Karpas-422 (cell line): ENCODE data around the gene ITLN1. TPM values are rescaled to one million over a fixed set of nuclear protein-coding genes. Genes with fewer than 3 reads are reported as not detected.

Experiments used
- DNase-seq: peaks from one replicate; pipeline ENCODE4 v3.0.0-alpha.2; 2015
- H2AFZ ChIP-seq: fragments of 200-600 bp; sonication (generic); 2 replicates; pipeline ENCODE4 v1.6.1; 2014; ENCODE audit warnings: antibody characterized with exemption, low read length, mixed read lengths
- H3K27ac ChIP-seq: fragments of 200-600 bp; sonication (generic); 2 replicates; pipeline ENCODE4 v1.5.1; 2014; ENCODE audit warnings: mild to moderate bottlenecking, low read length, moderate library complexity
- H3K27me3 ChIP-seq: fragments of 200-600 bp; sonication (generic); 2 replicates; pipeline ENCODE4 v1.6.1; 2014; ENCODE audit warnings: low read length, mixed read lengths
- H3K36me3 ChIP-seq: fragments of 200-600 bp; sonication (generic); 2 replicates; pipeline ENCODE4 v1.6.1; 2014; ENCODE audit warnings: low read length, mixed read lengths; ENCODE audit not compliant: insufficient read depth
- H3K4me1 ChIP-seq: fragments of 200-600 bp; sonication (generic); 2 replicates; pipeline ENCODE4 v1.6.1; 2014; ENCODE audit warnings: mild to moderate bottlenecking, low read length, mixed read lengths
- H3K4me2 ChIP-seq: fragments of 200-600 bp; sonication (generic); 2 replicates; pipeline ENCODE4 v1.6.1; 2014; ENCODE audit warnings: low read length, low read depth, mild to moderate bottlenecking; ENCODE audit not compliant: poor library complexity, severe bottlenecking
- H3K4me3 ChIP-seq: fragments of 200-600 bp; sonication (generic); 2 replicates; pipeline ENCODE4 v1.5.1; 2014; ENCODE audit warnings: mild to moderate bottlenecking, antibody characterized with exemption, low read length, mixed read lengths
- H3K79me2 ChIP-seq: fragments of 200-600 bp; sonication (generic); 2 replicates; pipeline ENCODE4 v1.6.1; 2014; ENCODE audit warnings: mild to moderate bottlenecking, low read length, mixed read lengths
- H3K9ac ChIP-seq: fragments of 200-600 bp; sonication (generic); 2 replicates; pipeline ENCODE4 v1.6.0; 2014; ENCODE audit warnings: low read length
- H3K9me2 ChIP-seq: fragments of 200-600 bp; sonication (generic), shearing (Covaris generic); replicated peaks from 2 replicates; pipeline ENCODE4 v1.6.0; 2014; ENCODE audit warnings: mild to moderate bottlenecking, low read length, moderate library complexity; ENCODE audit not compliant: insufficient read depth
- H3K9me3 ChIP-seq: fragments of 300-700, 200-600 bp; sonication (generic); 2 replicates; pipeline ENCODE4 v1.6.1; 2014; ENCODE audit warnings: low read length, mixed read lengths
- H4K20me1 ChIP-seq: fragments of 200-600 bp; sonication (generic); 2 replicates; pipeline ENCODE4 v1.6.1; 2014; ENCODE audit warnings: mild to moderate bottlenecking, antibody characterized with exemption, low read length, low read depth; ENCODE audit not compliant: insufficient read depth
- total RNA-seq: library from RNA; depleted of rRNA; stranded (reverse); fragments of >200 nt; shearing (Covaris generic); gene quantifications from 2 replicates; pipeline ENCODE4 v1.2.3, GENCODE V29; 2014; ENCODE audit warnings: low replicate concordance

The ITLN1 gene
- total RNA-seq, 1 experiment from 2014 or later = not detected

- Histone ChIP-seq H3K79me2 (no peaks in the 10 kb centered on the region), H3K4me2 (no peak overlapping the region), H3K36me3 (no peaks in the 10 kb centered on the region), H4K20me1 (no peaks in the 10 kb centered on the region), H3K4me3 (no peak overlapping the region), H2AFZ (no peak overlapping the region), H3K9me3 (no peaks in the 10 kb centered on the region), H3K27ac (no peak overlapping the region), H3K9ac (no peak overlapping the region), H3K9me2 (no peaks in the 10 kb centered on the region), H3K27me3 (no peaks in the 10 kb centered on the region), H3K4me1 (no peaks in the 10 kb centered on the region)
- DNase-seq = no peak
These were observed 26.5 kb downstream of the ITLN1 start for GRCh38 chr1:160858507-160858906.

- Histone ChIP-seq H3K4me1 (no peaks in the 10 kb centered on the region), H3K4me2 (no peak overlapping the region), H3K4me3 (no peak overlapping the region), H3K9ac (no peak overlapping the region), H3K9me2 (no peaks in the 10 kb centered on the region), H2AFZ (no peak overlapping the region), H4K20me1 (no peaks in the 10 kb centered on the region), H3K79me2 (no peaks in the 10 kb centered on the region), H3K27me3 (no peaks in the 10 kb centered on the region), H3K9me3 (no peaks in the 10 kb centered on the region), H3K27ac (no peak overlapping the region), H3K36me3 (no peaks in the 10 kb centered on the region)
- DNase-seq = no peak
These were observed 26.9 kb downstream of the ITLN1 start for GRCh38 chr1:160858097-160858496.

- H2AFZ ChIP-seq = no peak overlapping the region
- no peak overlapping the region for H3K4me2 ChIP-seq
- no peak for DNase-seq
- no peaks in the 10 kb centered on the region for H3K27me3 ChIP-seq
- no peaks in the 10 kb centered on the region for H3K4me1 ChIP-seq
- H3K36me3 ChIP-seq = no peaks in the 10 kb centered on the region
- H3K79me2 ChIP-seq = no peaks in the 10 kb centered on the region
- H3K9me3 ChIP-seq = no peaks in the 10 kb centered on the region
- H3K4me3 ChIP-seq = no peak overlapping the region
- no peak overlapping the region for H3K9ac ChIP-seq
- H4K20me1 ChIP-seq = no peaks in the 10 kb centered on the region
- H3K27ac ChIP-seq = no peak overlapping the region
- H3K9me2 ChIP-seq = no peaks in the 10 kb centered on the region
These were observed 29.6 kb downstream of the ITLN1 start for GRCh38 chr1:160855181-160855981.

- Histone ChIP-seq H3K4me2 (no peak overlapping the region), H3K27me3 (no peaks in the 10 kb centered on the region), H3K27ac (no peak overlapping the region), H3K36me3 (no peaks in the 10 kb centered on the region), H3K4me1 (no peaks in the 10 kb centered on the region), H4K20me1 (no peaks in the 10 kb centered on the region), H3K9ac (no peak overlapping the region), H3K9me2 (no peaks in the 10 kb centered on the region), H3K9me3 (no peaks in the 10 kb centered on the region), H2AFZ (no peak overlapping the region), H3K79me2 (no peaks in the 10 kb centered on the region), H3K4me3 (no peak overlapping the region)
- DNase-seq = no peak
These were observed 31.2 kb downstream of the ITLN1 start for GRCh38 chr1:160853754-160854153.

- no peaks in the 10 kb centered on the region for H3K36me3 ChIP-seq
- H3K79me2 ChIP-seq = no peaks in the 10 kb centered on the region
- H4K20me1 ChIP-seq = no peaks in the 10 kb centered on the region
- H3K9ac ChIP-seq = no peak overlapping the region
- H3K4me1 ChIP-seq = no peaks in the 10 kb centered on the region
- H3K9me3 ChIP-seq = no peaks in the 10 kb centered on the region
- H3K27ac ChIP-seq = no peak overlapping the region
- H2AFZ ChIP-seq = no peak overlapping the region
- H3K27me3 ChIP-seq = no peaks in the 10 kb centered on the region
- H3K9me2 ChIP-seq = no peaks in the 10 kb centered on the region
- H3K4me3 ChIP-seq = no peak overlapping the region
- DNase-seq = no peak
- no peak overlapping the region for H3K4me2 ChIP-seq
These were observed 32.0 kb downstream of the ITLN1 start for GRCh38 chr1:160853014-160853413.

GRCh38 chr1:160850993-160851392 lies 34.0 kb downstream of the ITLN1 start:
- DNase-seq = no peak
- Histone ChIP-seq H3K79me2 (no peaks in the 10 kb centered on the region), H3K9me3 (no peaks in the 10 kb centered on the region), H3K9me2 (no peaks in the 10 kb centered on the region), H3K4me3 (no peak overlapping the region), H3K4me2 (no peak overlapping the region), H3K4me1 (no peaks in the 10 kb centered on the region), H2AFZ (no peak overlapping the region), H4K20me1 (no peaks in the 10 kb centered on the region), H3K27me3 (no peaks in the 10 kb centered on the region), H3K9ac (no peak overlapping the region), H3K27ac (no peak overlapping the region), H3K36me3 (no peaks in the 10 kb centered on the region)

GRCh38 chr1:160850541-160850940 lies 34.4 kb downstream of the ITLN1 start:
- Histone ChIP-seq H3K9me3 (no peaks in the 10 kb centered on the region), H3K27me3 (no peaks in the 10 kb centered on the region), H3K9me2 (no peaks in the 10 kb centered on the region), H3K27ac (no peak overlapping the region), H3K4me2 (no peak overlapping the region), H3K36me3 (no peaks in the 10 kb centered on the region), H3K4me1 (no peaks in the 10 kb centered on the region), H3K4me3 (no peak overlapping the region), H2AFZ (no peak overlapping the region), H3K79me2 (no peaks in the 10 kb centered on the region), H4K20me1 (no peaks in the 10 kb centered on the region), H3K9ac (no peak overlapping the region)
- DNase-seq = no peak

- no peak overlapping the region for H3K27ac ChIP-seq
- H3K9ac ChIP-seq = no peak overlapping the region
- no peak overlapping the region for H3K4me3 ChIP-seq
- no peaks in the 10 kb centered on the region for H3K4me1 ChIP-seq
- no peak for DNase-seq
- no peaks in the 10 kb centered on the region for H3K79me2 ChIP-seq
- no peaks in the 10 kb centered on the region for H3K9me3 ChIP-seq
- no peaks in the 10 kb centered on the region for H3K36me3 ChIP-seq
- H3K27me3 ChIP-seq = 0 out of 2 replicates have a peak, but pooled peaks cover 4% of the 10 kb centered on the region
- no peak overlapping the region for H2AFZ ChIP-seq
- H4K20me1 ChIP-seq = no peaks in the 10 kb centered on the region
- no peaks in the 10 kb centered on the region for H3K9me2 ChIP-seq
- no peak overlapping the region for H3K4me2 ChIP-seq
These were observed 38.7 kb downstream of the ITLN1 start for GRCh38 chr1:160846281-160846680.
